Colonic mucosa (tissue), 4 donors: ENCODE results near the gene PTPRA. TPM values are rescaled to one million over a fixed set of nuclear protein-coding genes. Genes with fewer than 3 reads are reported as not detected.
A peak's percentile ranks its signal among the peaks of the same experiment; 100 is the strongest.

Experiments used
- DNase-seq: peaks from one replicate; pipeline ENCODE4 v3.0.0-alpha.2; 2020
- H3K27ac ChIP-seq: fragments of 200-600 bp; one replicate; pipeline ENCODE4 v1.8.0; 2021
- H3K27me3 ChIP-seq: fragments of 200-600 bp; one replicate; pipeline ENCODE4 v1.8.0; 2021
- H3K36me3 ChIP-seq: fragments of 200-600 bp; one replicate; pipeline ENCODE4 v1.8.0; 2021
- H3K4me1 ChIP-seq: fragments of 200-600 bp; one replicate; pipeline ENCODE4 v1.8.0; 2021; ENCODE audit warnings: mild to moderate bottlenecking
- H3K4me3 ChIP-seq: fragments of 200-600 bp; one replicate; pipeline ENCODE4 v1.8.0; 2021
- H3K9ac ChIP-seq, 2 donors: one replicate each; pipeline ENCODE4 v1.7.0; 2013; ENCODE audit warnings: control low read depth in 2 of 2, low read depth in 2 of 2, low read length in 2 of 2
- H3K9me3 ChIP-seq: fragments of 200-600 bp; one replicate; pipeline ENCODE4 v1.8.0; 2021
- intact Hi-C: fragments of 100-400 bp; cut with DNase I; formaldehyde crosslinking; loops from one replicate; pipeline ENCODE4 v1.14.1; 2022
- total RNA-seq, 2 donors: library from RNA; stranded (reverse); fragmentation: NEBNext Ultra II Directional in 1 of 2; extraction: Animal tissue kit (Norgen Biotek cat#: 25700) in 1 of 2; gene quantifications; one replicate each; pipeline ENCODE4 v1.2.1, GENCODE V29; 2021
- TF ChIP-seq, protein P1 (sequence below): fragments of 200-600 bp; IDR thresholded peaks from one replicate; pipeline ENCODE4 v1.8.0; 2022; ENCODE audit warnings: antibody characterized with exemption, mild to moderate bottlenecking
- donor health status: healthy.
- donor health status: DM: no; HTN: no; CAD: no.
- donor health status: DM: no; HTN: no; CAD: no.

PTPRA gene
- total RNA-seq, 2 donors from 2014 or later: 30.3 to 55.2 TPM

DNA sequence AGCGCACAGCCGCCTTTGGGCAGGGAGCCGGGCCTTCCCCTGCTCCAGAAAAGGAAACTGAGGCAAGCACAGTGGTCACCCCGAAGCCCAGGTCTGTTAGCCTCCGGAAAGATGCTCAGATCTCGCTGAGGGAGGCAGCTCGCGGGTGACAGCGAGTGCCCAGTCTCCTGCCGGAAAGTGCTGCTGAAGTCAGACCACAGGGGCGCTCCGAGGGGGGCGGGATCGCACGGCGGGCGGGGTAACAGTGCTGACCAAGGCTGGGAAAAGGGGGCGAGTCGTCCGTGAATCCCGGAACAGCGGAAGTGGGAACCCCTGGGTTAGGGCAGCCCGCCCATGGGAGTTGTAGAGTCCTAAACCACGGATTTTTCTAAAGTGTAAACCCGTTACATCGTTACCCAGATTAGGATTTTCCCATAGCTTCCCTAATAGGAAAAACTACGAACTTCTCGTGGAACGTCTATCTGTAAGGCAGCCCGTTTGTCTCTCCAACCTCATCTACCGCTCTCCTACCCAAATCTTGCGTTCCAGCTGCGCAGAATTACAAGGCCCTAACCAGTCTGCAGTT is 32.2 kb upstream of the PTPRA start:
- Histone ChIP-seq H3K27me3 (no peaks in the 10 kb centered on the region), H3K9ac (peak overlapping the region; percentile 71 to 78), H3K4me3 (peak overlapping the region; percentile 86), H3K9me3 (no peaks in the 10 kb centered on the region), H3K36me3 (no peaks in the 10 kb centered on the region), H3K27ac (peak overlapping the region; percentile 76), H3K4me1 (peaks cover 6% of the 10 kb centered on the region)
- TF ChIP-seq, protein P1, sequence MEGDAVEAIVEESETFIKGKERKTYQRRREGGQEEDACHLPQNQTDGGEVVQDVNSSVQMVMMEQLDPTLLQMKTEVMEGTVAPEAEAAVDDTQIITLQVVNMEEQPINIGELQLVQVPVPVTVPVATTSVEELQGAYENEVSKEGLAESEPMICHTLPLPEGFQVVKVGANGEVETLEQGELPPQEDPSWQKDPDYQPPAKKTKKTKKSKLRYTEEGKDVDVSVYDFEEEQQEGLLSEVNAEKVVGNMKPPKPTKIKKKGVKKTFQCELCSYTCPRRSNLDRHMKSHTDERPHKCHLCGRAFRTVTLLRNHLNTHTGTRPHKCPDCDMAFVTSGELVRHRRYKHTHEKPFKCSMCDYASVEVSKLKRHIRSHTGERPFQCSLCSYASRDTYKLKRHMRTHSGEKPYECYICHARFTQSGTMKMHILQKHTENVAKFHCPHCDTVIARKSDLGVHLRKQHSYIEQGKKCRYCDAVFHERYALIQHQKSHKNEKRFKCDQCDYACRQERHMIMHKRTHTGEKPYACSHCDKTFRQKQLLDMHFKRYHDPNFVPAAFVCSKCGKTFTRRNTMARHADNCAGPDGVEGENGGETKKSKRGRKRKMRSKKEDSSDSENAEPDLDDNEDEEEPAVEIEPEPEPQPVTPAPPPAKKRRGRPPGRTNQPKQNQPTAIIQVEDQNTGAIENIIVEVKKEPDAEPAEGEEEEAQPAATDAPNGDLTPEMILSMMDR: no peak
- intact Hi-C loops: loop anchor here (10.0 kb wide), 1 partner anchor 316 kb away; no protein-coding TSS in a partner anchor
- DNase-seq: peak; percentile 49

DNA sequence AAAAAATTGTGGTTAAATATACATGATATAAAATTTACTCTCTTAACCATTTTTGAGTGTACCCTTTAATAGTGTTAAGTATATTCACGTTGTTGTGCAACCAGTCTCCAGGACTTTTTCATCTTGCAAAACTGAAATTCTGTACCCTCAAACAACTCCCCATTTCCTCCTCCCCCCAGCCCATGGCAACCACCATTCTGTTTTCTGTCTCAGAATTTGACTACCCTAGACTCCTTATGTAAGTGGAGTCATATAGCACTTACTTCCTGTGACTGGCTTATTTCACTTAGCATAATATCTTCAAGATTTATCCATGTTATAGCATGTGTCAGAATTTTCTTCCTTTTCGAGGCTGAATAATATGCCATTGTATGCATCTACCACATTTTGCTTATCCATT is 27.7 kb upstream of the PTPRA start:
- H3K9me3 ChIP-seq: no peaks in the 10 kb centered on the region
- no peaks in the 10 kb centered on the region for H3K36me3 ChIP-seq
- H3K27ac ChIP-seq: no peak overlapping the region
- peaks cover 6% of the 10 kb centered on the region for H3K4me1 ChIP-seq
- TF ChIP-seq, protein P1: no peak
- no peak for DNase-seq
- H3K4me3 ChIP-seq: no peak overlapping the region
- no peak overlapping the region for H3K9ac ChIP-seq
- no peaks in the 10 kb centered on the region for H3K27me3 ChIP-seq
- intact Hi-C loops: loop anchor here (10.0 kb wide), 1 partner anchor 321 kb away; no protein-coding TSS in a partner anchor

DNA sequence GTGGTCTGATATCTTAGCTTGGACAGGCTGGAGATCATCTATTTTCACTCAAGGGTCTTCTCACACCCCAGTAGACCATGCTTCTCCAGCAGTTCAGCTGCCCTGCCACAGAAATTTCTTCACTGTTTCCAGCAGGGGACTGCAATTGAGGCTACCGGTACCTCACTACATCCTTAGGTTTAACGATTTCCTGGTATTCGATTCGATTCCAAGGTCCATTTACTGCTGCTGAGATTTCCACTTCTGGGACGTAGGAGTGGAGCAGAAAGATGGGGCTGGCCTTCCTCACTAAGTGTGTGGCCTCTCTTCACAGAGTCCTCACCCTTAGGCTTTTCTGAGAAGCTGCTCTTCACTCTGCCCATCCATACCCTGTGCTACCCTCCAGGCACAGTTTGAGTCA is 26.6 kb upstream of the PTPRA start:
- TF ChIP-seq, protein P1: no peak
- Histone ChIP-seq H3K4me3 (no peak overlapping the region), H3K4me1 (peaks cover 2% of the 10 kb centered on the region), H3K27me3 (no peaks in the 10 kb centered on the region), H3K27ac (no peak overlapping the region), H3K9ac (no peak overlapping the region), H3K9me3 (no peaks in the 10 kb centered on the region), H3K36me3 (no peaks in the 10 kb centered on the region)
- DNase-seq: no peak
- intact Hi-C loops: loop anchor here (10.0 kb wide), 1 partner anchor 322 kb away; no protein-coding TSS in a partner anchor

DNA sequence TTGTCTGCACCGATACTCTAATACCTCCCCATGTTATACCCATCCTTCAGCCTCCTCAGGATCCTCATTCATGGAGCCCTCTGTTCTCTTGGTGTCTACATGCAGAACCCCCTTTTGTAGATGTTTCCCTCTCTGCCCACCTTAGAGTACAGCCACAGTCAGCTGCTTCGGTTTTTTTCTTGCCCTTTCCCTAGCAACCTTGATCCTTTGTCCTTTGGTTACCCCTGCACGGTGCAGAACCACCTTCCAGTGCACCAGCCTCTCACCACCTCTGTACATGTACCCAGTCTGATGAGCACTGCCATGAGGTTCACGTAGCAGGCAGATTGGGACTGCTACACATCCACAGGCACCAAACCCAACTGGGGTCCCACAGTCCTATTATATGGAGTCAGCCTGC is 25.5 kb upstream of the PTPRA start:
- H3K4me3 ChIP-seq: no peak overlapping the region
- H3K9ac ChIP-seq: no peak overlapping the region
- no peak overlapping the region for H3K27ac ChIP-seq
- no peaks in the 10 kb centered on the region for H3K4me1 ChIP-seq
- intact Hi-C loops: loop anchor here (10.0 kb wide), 1 partner anchor 323 kb away; no protein-coding TSS in a partner anchor
- no peaks in the 10 kb centered on the region for H3K27me3 ChIP-seq
- H3K9me3 ChIP-seq: no peaks in the 10 kb centered on the region
- H3K36me3 ChIP-seq: no peaks in the 10 kb centered on the region
- TF ChIP-seq, protein P1: no peak
- DNase-seq: no peak

DNA sequence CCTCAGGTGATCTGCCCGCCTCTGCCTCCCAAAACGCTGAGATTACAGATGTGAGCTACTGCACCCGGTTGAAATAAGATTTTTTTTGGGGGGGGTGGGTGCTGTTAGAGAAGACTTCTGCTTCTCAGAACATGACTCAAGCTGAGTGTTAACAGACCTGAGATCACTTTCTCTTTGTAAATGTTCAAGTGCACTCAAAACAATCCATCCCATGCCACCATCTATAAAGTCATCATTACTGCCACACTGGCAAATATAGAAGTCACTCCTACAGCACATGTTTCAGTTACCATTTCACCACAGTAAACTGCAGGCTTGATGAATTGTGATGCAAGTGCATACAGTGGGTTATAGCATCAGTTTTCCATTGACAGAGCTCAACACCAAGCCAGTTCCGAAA is 23.8 kb upstream of the PTPRA start:
- Histone ChIP-seq H3K27ac (no peak overlapping the region), H3K4me1 (no peaks in the 10 kb centered on the region), H3K4me3 (no peak overlapping the region), H3K9me3 (no peaks in the 10 kb centered on the region), H3K27me3 (no peaks in the 10 kb centered on the region), H3K9ac (no peak overlapping the region), H3K36me3 (no peaks in the 10 kb centered on the region)
- intact Hi-C loops: loop anchor here (10.0 kb wide), 1 partner anchor 325 kb away; no protein-coding TSS in a partner anchor
- DNase-seq: no peak
- TF ChIP-seq, protein P1: no peak
